ENCODE measurements around the gene IGDCC3.

The IGDCC3 gene

GRCh38 chr15:65381445-65382145, 3.8 kb upstream of the IGDCC3 start:
- H3K4me1 ChIP-seq (ENCODE audit: control insufficient read depth, insufficient read depth, low read length, unreplicated experiment): peaks cover 3% of the 10 kb centered on the region
- no peaks in the 10 kb centered on the region for H3K36me3 ChIP-seq (ENCODE audit: insufficient read depth, low read length)
- H3K27me3 ChIP-seq (ENCODE audit: insufficient read depth, low read length): peaks cover 55% of the 10 kb centered on the region
- no peak overlapping the region for H2AFZ ChIP-seq (ENCODE audit: low read length, unreplicated experiment)
- no peak overlapping the region for H3K27ac ChIP-seq (ENCODE audit: low read depth, low read length)
- no peaks in the 10 kb centered on the region for H3K79me2 ChIP-seq (ENCODE audit: control insufficient read depth, insufficient read depth, low read length, unreplicated experiment)
- H3K4me3 ChIP-seq (ENCODE audit: low read depth, low read length): no peak overlapping the region

- Histone ChIP-seq H2AFZ (ENCODE audit: low read length, unreplicated experiment) (no peak overlapping the region), H3K4me3 (ENCODE audit: low read depth, low read length) (no peak overlapping the region), H3K27me3 (ENCODE audit: insufficient read depth, low read length) (peaks cover 71% of the 10 kb centered on the region), H3K27ac (ENCODE audit: low read depth, low read length) (no peak overlapping the region), H3K79me2 (ENCODE audit: control insufficient read depth, insufficient read depth, low read length, unreplicated experiment) (no peaks in the 10 kb centered on the region), H3K4me1 (ENCODE audit: control insufficient read depth, insufficient read depth, low read length, unreplicated experiment) (peaks cover under 1% of the 10 kb centered on the region), H3K36me3 (ENCODE audit: insufficient read depth, low read length) (no peaks in the 10 kb centered on the region)
These were observed 2.2 kb upstream of the IGDCC3 start for GRCh38 chr15:65379986-65380385.

- Histone ChIP-seq H3K79me2 (ENCODE audit: control insufficient read depth, insufficient read depth, low read length, unreplicated experiment) (no peaks in the 10 kb centered on the region), H3K36me3 (ENCODE audit: insufficient read depth, low read length) (no peaks in the 10 kb centered on the region), H2AFZ (ENCODE audit: low read length, unreplicated experiment) (peak overlapping the region; percentile 65), H3K4me1 (ENCODE audit: control insufficient read depth, insufficient read depth, low read length, unreplicated experiment) (peaks cover 3% of the 10 kb centered on the region), H3K4me3 (ENCODE audit: low read depth, low read length) (peak overlapping the region; percentile 78), H3K27me3 (ENCODE audit: insufficient read depth, low read length) (peaks cover 75% of the 10 kb centered on the region), H3K27ac (ENCODE audit: low read depth, low read length) (no peak overlapping the region)
These were observed 462 bp downstream of the IGDCC3 start for GRCh38 chr15:65377105-65377975.

DNA sequence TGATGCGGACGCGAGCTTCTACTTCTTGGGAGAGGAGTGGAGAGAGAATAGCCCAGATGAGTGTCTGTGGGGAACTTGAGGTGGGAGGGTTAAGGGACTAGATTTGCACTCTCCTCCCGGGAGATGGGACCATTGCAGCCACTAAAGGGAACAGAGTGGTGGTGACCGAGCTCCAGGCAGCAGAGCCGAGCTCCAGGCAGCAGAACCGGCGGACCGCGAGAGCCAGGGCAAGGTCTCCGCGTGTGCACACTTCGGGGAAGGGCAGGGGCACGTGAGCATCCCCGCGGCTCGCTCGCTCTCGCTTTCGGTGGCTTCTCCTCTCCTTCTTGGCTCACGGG, 1.1 kb downstream of the IGDCC3 start:
- Histone ChIP-seq H3K27ac (ENCODE audit: low read depth, low read length) (no peak overlapping the region), H3K4me3 (ENCODE audit: low read depth, low read length) (peak overlapping the region; percentile 78), H2AFZ (ENCODE audit: low read length, unreplicated experiment) (peak overlapping the region; percentile 12), H3K36me3 (ENCODE audit: insufficient read depth, low read length) (no peaks in the 10 kb centered on the region), H3K4me1 (ENCODE audit: control insufficient read depth, insufficient read depth, low read length, unreplicated experiment) (peaks cover 3% of the 10 kb centered on the region), H3K27me3 (ENCODE audit: insufficient read depth, low read length) (peaks cover 75% of the 10 kb centered on the region), H3K79me2 (ENCODE audit: control insufficient read depth, insufficient read depth, low read length, unreplicated experiment) (no peaks in the 10 kb centered on the region)

DNA sequence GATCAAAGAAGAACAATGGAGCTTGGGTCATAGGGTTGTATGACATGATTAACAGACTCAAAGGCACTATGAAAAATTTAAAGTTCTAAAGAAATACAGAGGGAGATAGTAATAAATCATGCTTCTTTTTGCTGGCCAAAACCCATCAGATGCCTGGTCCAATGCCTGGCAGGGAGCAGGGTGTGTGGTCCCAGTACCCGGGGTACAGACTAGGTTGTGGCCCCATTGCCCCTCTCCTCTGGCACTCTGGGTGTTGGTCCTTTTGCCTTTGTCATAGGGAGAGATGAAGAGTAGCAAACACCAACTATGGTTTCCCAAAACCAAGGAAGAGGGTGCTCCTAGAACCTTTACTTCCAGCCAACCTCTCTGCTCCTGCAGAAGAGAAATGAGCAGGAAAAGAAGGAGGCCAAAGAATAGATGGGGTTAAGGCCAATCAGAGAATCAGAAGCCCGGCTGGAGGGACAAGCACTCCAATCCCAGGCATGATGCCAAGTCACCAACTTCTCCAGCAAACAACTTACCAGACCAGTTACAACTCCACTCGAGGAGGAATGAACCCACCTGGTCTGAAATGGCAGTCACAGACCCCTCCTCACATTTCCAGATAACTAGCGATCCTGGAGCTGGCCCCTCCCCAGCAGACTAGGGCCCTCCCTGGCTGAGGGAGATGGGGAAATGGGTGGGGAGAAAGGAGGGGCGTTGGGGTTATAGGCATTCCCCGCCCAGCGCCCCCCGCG, 1.8 kb downstream of the IGDCC3 start:
- no peak overlapping the region for H3K4me3 ChIP-seq (ENCODE audit: low read depth, low read length)
- peaks cover 3% of the 10 kb centered on the region for H3K4me1 ChIP-seq (ENCODE audit: control insufficient read depth, insufficient read depth, low read length, unreplicated experiment)

GRCh38 chr15:65374821-65375401, 2.9 kb downstream of the IGDCC3 start:
- Histone ChIP-seq H3K79me2 (ENCODE audit: control insufficient read depth, insufficient read depth, low read length, unreplicated experiment) (no peaks in the 10 kb centered on the region), H3K4me1 (ENCODE audit: control insufficient read depth, insufficient read depth, low read length, unreplicated experiment) (peaks cover 3% of the 10 kb centered on the region), H3K27me3 (ENCODE audit: insufficient read depth, low read length) (peaks cover 58% of the 10 kb centered on the region), H2AFZ (ENCODE audit: low read length, unreplicated experiment) (no peak overlapping the region), H3K27ac (ENCODE audit: low read depth, low read length) (no peak overlapping the region), H3K4me3 (ENCODE audit: low read depth, low read length) (no peak overlapping the region), H3K36me3 (ENCODE audit: insufficient read depth, low read length) (no peaks in the 10 kb centered on the region)

More for the DNA sequence above, 1.8 kb downstream of the IGDCC3 start:
- no peaks in the 10 kb centered on the region for H3K79me2 ChIP-seq (ENCODE audit: control insufficient read depth, insufficient read depth, low read length, unreplicated experiment)
- H2AFZ ChIP-seq (ENCODE audit: low read length, unreplicated experiment): no peak overlapping the region
- no peaks in the 10 kb centered on the region for H3K36me3 ChIP-seq (ENCODE audit: insufficient read depth, low read length)
- peaks cover 68% of the 10 kb centered on the region for H3K27me3 ChIP-seq (ENCODE audit: insufficient read depth, low read length)
- H3K27ac ChIP-seq (ENCODE audit: low read depth, low read length): no peak overlapping the region

- H3K79me2 ChIP-seq (ENCODE audit: control insufficient read depth, insufficient read depth, low read length, unreplicated experiment): no peaks in the 10 kb centered on the region
- H2AFZ ChIP-seq (ENCODE audit: low read length, unreplicated experiment): no peak overlapping the region
- H3K27ac ChIP-seq (ENCODE audit: low read depth, low read length): no peak overlapping the region
- peaks cover 3% of the 10 kb centered on the region for H3K4me1 ChIP-seq (ENCODE audit: control insufficient read depth, insufficient read depth, low read length, unreplicated experiment)
- no peak overlapping the region for H3K4me3 ChIP-seq (ENCODE audit: low read depth, low read length)
- no peaks in the 10 kb centered on the region for H3K36me3 ChIP-seq (ENCODE audit: insufficient read depth, low read length)
- peaks cover 53% of the 10 kb centered on the region for H3K27me3 ChIP-seq (ENCODE audit: insufficient read depth, low read length)
These were observed 3.5 kb downstream of the IGDCC3 start for GRCh38 chr15:65374334-65374733.

- no peak overlapping the region for H3K27ac ChIP-seq (ENCODE audit: low read depth, low read length)
- peaks cover 3% of the 10 kb centered on the region for H3K4me1 ChIP-seq (ENCODE audit: control insufficient read depth, insufficient read depth, low read length, unreplicated experiment)
- H3K4me3 ChIP-seq (ENCODE audit: low read depth, low read length): no peak overlapping the region
- H3K36me3 ChIP-seq (ENCODE audit: insufficient read depth, low read length): no peaks in the 10 kb centered on the region
- H2AFZ ChIP-seq (ENCODE audit: low read length, unreplicated experiment): no peak overlapping the region
- no peaks in the 10 kb centered on the region for H3K79me2 ChIP-seq (ENCODE audit: control insufficient read depth, insufficient read depth, low read length, unreplicated experiment)
- H3K27me3 ChIP-seq (ENCODE audit: insufficient read depth, low read length): peaks cover 42% of the 10 kb centered on the region
These were observed 4.6 kb downstream of the IGDCC3 start for GRCh38 chr15:65373163-65373651.

- H3K79me2 ChIP-seq (ENCODE audit: control insufficient read depth, insufficient read depth, low read length, unreplicated experiment): no peaks in the 10 kb centered on the region
- no peaks in the 10 kb centered on the region for H3K36me3 ChIP-seq (ENCODE audit: insufficient read depth, low read length)
- H3K4me1 ChIP-seq (ENCODE audit: control insufficient read depth, insufficient read depth, low read length, unreplicated experiment): peaks cover 3% of the 10 kb centered on the region
- H3K4me3 ChIP-seq (ENCODE audit: low read depth, low read length): no peak overlapping the region
- no peak overlapping the region for H2AFZ ChIP-seq (ENCODE audit: low read length, unreplicated experiment)
- no peak overlapping the region for H3K27ac ChIP-seq (ENCODE audit: low read depth, low read length)
- H3K27me3 ChIP-seq (ENCODE audit: insufficient read depth, low read length): peaks cover 40% of the 10 kb centered on the region
These were observed 5.1 kb downstream of the IGDCC3 start for GRCh38 chr15:65372787-65373067.

DNA sequence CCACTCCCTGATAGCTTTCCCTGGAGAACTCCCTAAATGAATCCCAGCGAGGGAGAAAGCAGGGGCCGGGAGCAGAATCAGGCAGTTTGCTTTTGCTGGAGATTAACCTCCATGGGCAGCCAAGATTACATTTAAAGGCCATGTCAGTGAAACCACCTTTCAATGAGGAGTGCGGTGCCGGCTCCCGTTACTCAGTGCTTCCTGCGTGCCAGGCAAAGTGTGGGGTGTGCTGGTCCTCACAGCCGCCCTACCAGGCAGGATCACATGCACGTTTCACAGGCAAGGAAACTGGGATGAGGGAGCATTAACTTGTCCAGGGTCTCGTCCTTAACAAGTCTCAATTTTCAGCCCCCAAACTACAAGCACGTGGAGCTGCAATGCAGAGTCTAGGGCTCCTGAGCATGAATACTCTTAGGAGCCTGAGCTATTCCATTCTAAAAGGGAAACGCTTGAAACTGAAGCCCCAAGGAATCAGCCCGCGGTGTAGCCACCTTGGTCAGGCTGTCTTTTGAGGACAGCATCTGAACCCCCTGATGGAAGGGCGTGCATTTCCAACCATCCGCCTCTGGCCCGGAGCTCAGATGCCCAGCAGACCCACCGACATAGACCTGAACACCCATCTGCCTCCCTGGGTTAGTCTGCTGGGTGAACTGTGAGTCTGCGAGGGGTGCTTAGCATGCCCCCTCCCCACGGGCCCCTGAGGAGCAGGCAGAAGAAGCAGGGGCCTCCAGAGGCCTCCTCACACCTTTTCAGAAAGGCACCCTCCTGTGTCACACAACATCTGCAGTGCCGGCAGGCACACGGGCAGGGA, 5.6 kb downstream of the IGDCC3 start:
- Histone ChIP-seq H3K79me2 (ENCODE audit: control insufficient read depth, insufficient read depth, low read length, unreplicated experiment) (no peaks in the 10 kb centered on the region), H2AFZ (ENCODE audit: low read length, unreplicated experiment) (no peak overlapping the region), H3K4me1 (ENCODE audit: control insufficient read depth, insufficient read depth, low read length, unreplicated experiment) (peaks cover 3% of the 10 kb centered on the region), H3K36me3 (ENCODE audit: insufficient read depth, low read length) (no peaks in the 10 kb centered on the region), H3K27me3 (ENCODE audit: insufficient read depth, low read length) (peaks cover 37% of the 10 kb centered on the region), H3K4me3 (ENCODE audit: low read depth, low read length) (no peak overlapping the region), H3K27ac (ENCODE audit: low read depth, low read length) (no peak overlapping the region)
